Stimulated activated memory B cell treated with anti-CD40 and anti-IgM and Interleukin-4, amounts not matched to agents 10 μg/mL and 1 μg/mL and 100 μg/mL, for 72 hours (primary cell): ENCODE data around the gene IFFO2.

Experiments
- ATAC-seq: fragments of 150-1000 bp; cut with Tn5 transposase; 2 replicates; pipeline ENCODE4 v1.10.0; 2021
- H3K27ac Mint-ChIP-seq: one replicate; pipeline ENCODE4 v1.8.0; 2022; ENCODE audit warnings: mild to moderate bottlenecking, mixed read lengths
- H3K27me3 Mint-ChIP-seq: one replicate; pipeline ENCODE4 v1.8.0; 2022; ENCODE audit warnings: mixed read lengths
- H3K36me3 Mint-ChIP-seq: one replicate; pipeline ENCODE4 v1.8.0; 2022; ENCODE audit warnings: mixed read lengths
- H3K4me1 Mint-ChIP-seq: one replicate; pipeline ENCODE4 v1.8.0; 2022; ENCODE audit warnings: mixed read lengths
- H3K4me3 Mint-ChIP-seq: one replicate; pipeline ENCODE4 v1.8.0; 2022; ENCODE audit warnings: mild to moderate bottlenecking, moderate library complexity, mixed read lengths
- H3K9me3 Mint-ChIP-seq: one replicate; pipeline ENCODE4 v1.8.0; 2022; ENCODE audit warnings: mixed read lengths

The IFFO2 gene

DNA sequence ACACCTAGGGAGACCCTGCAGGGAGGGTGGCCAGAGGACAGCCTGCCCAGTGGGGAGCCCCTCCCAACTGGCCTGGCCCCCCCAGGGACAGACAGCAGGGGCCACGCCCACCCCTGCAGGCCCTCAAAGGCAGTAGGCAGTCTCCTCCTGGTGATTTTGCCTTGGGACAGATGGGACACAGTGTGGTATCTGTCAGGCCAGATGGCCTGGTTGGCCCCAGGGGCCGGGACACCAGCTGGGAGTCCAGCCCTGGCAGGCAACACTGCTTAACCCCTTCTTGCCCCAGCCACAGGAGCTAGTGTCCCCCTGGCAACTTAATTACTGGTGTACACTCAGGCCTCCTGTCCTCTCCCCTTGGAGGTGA is 17.8 kb downstream of the IFFO2 start:
- Mint-ChIP-seq H3K4me3 (no peak overlapping the region), H3K9me3 (no peaks in the 10 kb centered on the region), H3K27me3 (no peaks in the 10 kb centered on the region), H3K27ac (no peak overlapping the region), H3K4me1 (peaks cover 42% of the 10 kb centered on the region), H3K36me3 (peaks cover 4% of the 10 kb centered on the region)
- no peak for ATAC-seq

DNA sequence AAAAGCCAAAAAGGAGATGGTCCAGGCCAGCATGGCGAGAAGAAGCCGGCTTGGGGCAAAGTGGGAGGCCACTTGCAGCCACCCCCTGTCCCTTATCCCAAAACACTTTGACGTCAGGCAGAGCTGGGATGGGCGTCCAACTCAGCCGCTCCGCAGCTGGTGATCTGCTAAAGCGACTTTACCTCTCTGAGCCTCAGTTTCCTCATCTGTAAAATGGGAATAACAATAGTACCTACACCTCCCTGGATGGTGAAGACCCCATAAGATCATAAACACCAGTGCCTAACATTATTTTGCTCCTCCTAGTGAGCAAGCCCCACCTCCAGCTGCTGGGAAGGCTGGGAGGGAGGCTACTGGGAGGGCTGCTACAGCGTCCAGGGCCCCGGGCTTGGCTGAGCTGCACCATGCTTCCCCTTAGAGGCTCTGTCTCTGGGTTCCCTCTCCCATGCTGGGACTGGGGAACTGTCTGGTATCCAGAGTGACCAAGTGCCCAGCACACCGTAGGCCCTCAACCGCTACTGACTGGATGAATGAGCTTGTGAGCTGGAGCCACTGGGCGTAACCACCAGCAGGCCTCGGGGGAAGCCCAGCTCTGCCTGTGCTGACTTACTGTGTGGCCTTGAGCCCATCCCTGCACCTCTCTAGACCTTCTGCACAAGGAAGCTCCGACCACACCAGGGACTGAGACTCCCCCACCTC is 18.3 kb downstream of the IFFO2 start:
- Mint-ChIP-seq H3K9me3 (no peaks in the 10 kb centered on the region), H3K27ac (no peak overlapping the region), H3K36me3 (no peaks in the 10 kb centered on the region), H3K4me1 (peaks cover 37% of the 10 kb centered on the region), H3K4me3 (no peak overlapping the region), H3K27me3 (no peaks in the 10 kb centered on the region)
- peak; percentile 36 for ATAC-seq

DNA sequence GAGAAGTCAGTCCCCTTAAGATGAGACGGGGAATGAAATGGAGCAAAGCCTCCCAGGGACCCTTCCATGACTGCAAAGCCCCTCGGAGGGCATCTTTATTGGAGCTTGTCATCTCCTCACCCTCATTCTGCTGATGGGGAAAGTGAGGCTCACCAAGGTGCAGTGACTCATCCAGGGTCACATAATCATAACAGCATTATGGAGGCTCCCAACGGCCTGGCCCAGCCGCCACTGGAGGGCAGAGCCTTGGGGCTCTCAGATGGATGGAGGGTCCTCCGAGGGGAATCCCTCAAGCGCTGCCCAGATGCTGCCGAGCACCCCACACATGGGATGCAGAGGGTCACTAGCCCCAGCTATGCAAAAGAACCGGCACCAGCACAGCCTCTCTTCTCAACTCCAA is 18.9 kb downstream of the IFFO2 start:
- ATAC-seq = no peak
- H3K4me1 Mint-ChIP-seq = peaks cover 42% of the 10 kb centered on the region
- H3K27me3 Mint-ChIP-seq = no peaks in the 10 kb centered on the region
- no peak overlapping the region for H3K4me3 Mint-ChIP-seq
- H3K36me3 Mint-ChIP-seq = no peaks in the 10 kb centered on the region
- no peak overlapping the region for H3K27ac Mint-ChIP-seq
- no peaks in the 10 kb centered on the region for H3K9me3 Mint-ChIP-seq

DNA sequence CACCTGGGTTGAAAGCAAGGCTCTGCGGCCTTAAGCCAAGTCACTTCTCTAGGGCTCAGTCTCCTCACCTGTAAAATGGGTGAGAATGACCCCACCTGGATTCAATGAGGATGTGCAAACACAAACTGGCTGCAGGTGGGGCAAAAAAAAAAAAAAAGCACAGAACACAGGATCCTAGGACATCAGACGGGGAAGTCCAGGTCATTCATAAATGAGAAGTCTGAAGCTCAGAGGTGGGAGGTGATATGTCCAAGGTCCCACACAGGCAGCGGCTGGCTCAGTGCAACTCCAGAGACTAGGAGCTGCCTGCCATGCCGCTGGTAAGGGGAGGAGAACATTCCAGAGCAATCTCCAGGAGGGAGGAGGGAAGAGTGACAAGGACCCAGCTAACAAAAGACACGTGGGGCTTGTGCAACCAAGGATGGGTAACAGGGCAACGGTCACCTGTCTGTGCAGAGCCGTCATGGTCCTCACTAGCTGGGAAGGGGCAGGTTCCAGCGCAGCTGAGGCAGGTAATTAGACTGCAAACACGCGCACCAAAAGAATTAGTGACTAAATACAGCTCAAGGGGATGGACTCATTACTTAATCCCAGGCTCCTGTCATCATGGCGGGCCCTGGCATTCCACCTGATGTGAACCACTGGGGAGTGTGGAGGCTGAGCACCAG is 19.5 kb downstream of the IFFO2 start:
- no peaks in the 10 kb centered on the region for H3K36me3 Mint-ChIP-seq
- H3K4me3 Mint-ChIP-seq = no peak overlapping the region
- H3K27me3 Mint-ChIP-seq = no peaks in the 10 kb centered on the region
- peaks cover 48% of the 10 kb centered on the region for H3K4me1 Mint-ChIP-seq
- peak overlapping the region; percentile 45 for H3K27ac Mint-ChIP-seq
- no peak for ATAC-seq
- H3K9me3 Mint-ChIP-seq = no peaks in the 10 kb centered on the region

DNA sequence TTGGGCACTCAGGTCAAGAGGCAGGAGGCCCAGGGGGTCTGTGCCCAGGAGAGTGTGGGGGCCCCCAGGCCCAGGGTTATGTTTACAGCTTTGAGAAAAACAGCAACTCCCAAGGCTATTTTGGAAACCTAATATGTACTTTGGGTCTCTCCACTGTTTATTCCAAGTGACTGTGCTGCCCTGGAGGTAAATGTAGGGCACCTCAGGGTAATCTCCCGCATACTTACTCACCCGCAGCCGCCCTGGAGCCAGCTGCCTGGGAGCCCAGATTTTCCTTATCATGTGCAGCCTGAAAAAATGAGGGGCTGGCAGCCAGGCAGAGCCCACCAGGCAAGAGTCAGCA is 20.0 kb downstream of the IFFO2 start:
- peak overlapping the region; percentile 45 for H3K27ac Mint-ChIP-seq
- no peak for ATAC-seq
- no peaks in the 10 kb centered on the region for H3K27me3 Mint-ChIP-seq
- H3K36me3 Mint-ChIP-seq = no peaks in the 10 kb centered on the region
- H3K4me3 Mint-ChIP-seq = no peak overlapping the region
- no peaks in the 10 kb centered on the region for H3K9me3 Mint-ChIP-seq
- peaks cover 53% of the 10 kb centered on the region for H3K4me1 Mint-ChIP-seq

DNA sequence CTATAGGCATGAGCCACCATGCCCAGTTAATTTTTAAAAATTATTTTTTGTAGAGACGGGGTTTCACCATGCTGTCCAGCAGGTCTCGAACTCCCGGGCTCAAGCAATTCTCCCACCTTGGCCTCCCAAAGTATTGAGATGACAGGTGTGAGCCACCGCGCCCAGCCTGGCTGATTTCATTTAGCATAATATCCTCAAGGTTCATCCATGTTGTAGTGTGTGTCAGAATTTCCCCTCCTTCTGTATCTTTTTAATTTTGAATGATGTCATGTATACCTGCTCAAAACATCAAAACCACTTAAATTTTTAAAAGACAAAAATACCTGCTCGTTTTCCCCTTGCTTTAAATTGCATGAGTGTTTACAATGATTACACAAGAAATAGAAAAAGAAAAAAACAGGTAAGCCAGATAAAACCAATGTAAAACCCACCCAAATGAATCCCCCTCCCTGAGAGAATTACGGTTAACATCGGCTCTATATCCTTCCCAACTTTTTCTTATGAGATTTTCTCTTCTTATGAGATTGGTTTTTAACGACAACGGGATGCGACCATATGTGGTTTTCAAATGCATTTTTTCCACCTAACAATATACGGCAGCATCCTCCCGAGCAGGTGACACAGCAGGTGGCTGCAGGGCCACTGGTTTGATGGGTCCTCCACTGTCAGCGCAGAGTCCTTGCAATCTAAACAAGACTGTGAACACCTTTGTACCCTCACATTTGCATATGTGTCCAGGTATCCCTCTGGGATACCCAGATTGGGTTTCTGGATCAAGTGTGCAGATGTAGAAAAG is 22.1 kb downstream of the IFFO2 start:
- Mint-ChIP-seq H3K27ac (no peak overlapping the region), H3K9me3 (no peaks in the 10 kb centered on the region), H3K27me3 (no peaks in the 10 kb centered on the region), H3K36me3 (no peaks in the 10 kb centered on the region), H3K4me1 (peaks cover 60% of the 10 kb centered on the region), H3K4me3 (no peak overlapping the region)
- no peak for ATAC-seq

DNA sequence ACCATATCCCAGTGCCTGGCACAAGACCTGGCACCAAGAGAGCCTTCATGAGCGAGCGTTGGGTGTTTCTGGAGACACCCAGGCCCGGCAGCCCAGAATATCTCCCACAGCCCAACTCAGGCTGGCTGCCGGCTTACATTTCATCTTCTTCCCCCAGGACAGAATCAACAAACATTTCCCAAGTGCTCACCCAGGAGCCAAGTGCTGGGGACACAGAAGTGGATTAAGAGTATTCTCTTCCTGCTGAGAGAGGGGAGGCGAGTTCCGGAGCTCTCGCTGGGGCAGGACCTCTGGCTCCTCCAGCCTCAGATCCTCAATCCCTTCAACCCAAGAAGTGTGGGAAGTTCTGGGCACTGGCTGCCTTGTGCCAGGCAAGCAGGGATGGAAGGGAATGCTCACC is 23.6 kb downstream of the IFFO2 start:
- no peak overlapping the region for H3K4me3 Mint-ChIP-seq
- ATAC-seq = no peak
- peaks cover 64% of the 10 kb centered on the region for H3K4me1 Mint-ChIP-seq
- no peaks in the 10 kb centered on the region for H3K27me3 Mint-ChIP-seq
- peak overlapping the region; percentile 94 for H3K27ac Mint-ChIP-seq
- no peaks in the 10 kb centered on the region for H3K9me3 Mint-ChIP-seq
- H3K36me3 Mint-ChIP-seq = no peaks in the 10 kb centered on the region

DNA sequence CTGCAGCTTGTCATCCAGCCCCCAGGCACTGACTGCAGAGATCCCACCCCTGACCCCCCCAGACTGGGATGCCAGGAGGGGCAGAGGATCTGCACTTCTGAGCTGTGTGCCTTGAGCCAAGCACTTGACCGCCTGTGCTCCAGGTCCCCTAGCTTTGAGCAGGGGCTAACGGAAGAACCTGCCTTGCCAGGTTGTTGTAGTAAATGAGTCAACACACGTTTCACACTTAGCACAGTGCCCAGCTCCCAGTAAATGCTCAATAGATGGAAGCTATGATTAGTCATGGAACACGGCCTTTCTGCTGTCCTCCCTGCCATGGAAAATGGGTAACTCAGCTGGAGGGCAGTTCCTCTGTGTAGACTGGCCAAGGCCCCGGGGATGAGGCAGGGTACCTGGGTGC is 24.1 kb downstream of the IFFO2 start:
- ATAC-seq = no peak
- H3K27me3 Mint-ChIP-seq = no peaks in the 10 kb centered on the region
- H3K27ac Mint-ChIP-seq = peak overlapping the region; percentile 94
- H3K4me3 Mint-ChIP-seq = no peak overlapping the region
- peaks cover 68% of the 10 kb centered on the region for H3K4me1 Mint-ChIP-seq
- H3K9me3 Mint-ChIP-seq = no peaks in the 10 kb centered on the region
- no peaks in the 10 kb centered on the region for H3K36me3 Mint-ChIP-seq

DNA sequence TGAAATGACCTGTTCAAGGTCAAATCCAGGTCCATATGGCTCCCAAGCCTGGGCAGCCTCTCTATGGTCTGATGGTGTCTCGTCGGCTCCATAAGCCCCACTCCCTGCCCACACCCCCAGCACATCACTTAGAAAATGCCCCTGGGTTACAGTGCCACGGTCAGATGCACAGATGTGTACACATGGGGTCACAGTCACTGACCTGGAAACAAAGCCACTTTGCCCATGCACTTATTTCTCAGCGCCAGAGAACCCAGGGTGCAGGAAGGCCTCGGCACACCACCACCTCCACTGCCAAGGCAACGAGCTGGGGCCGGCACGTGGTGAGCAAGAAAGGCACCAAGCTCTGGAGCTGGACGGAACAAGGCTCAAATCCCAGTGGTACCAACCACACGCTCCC is 24.7 kb downstream of the IFFO2 start:
- no peaks in the 10 kb centered on the region for H3K27me3 Mint-ChIP-seq

DNA sequence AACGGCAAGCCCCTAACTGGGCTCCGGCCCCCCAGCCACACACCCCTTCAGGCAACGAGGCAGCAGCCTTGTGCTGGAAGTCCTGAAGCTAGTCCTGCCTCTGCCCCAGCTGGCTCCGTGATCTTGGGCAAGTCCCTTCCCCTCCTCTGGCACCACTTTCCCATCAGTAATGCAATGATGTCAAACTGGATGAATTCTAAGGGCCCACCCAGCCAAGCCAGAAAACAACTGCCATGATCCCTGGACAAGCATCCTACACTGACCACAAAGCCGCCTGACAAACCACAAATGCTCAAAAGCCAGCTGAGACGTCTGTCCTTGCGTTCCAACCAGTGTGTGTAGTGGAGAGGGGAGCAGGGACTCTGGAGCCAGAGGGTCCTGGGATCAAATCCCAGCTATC is 26.8 kb downstream of the IFFO2 start:
- ATAC-seq = no peak
- Mint-ChIP-seq H3K9me3 (peaks cover 5% of the 10 kb centered on the region), H3K4me1 (peaks cover 79% of the 10 kb centered on the region), H3K36me3 (peaks cover 6% of the 10 kb centered on the region), H3K4me3 (no peak overlapping the region), H3K27me3 (no peaks in the 10 kb centered on the region), H3K27ac (peak overlapping the region; percentile 94)

More for the DNA sequence above, 24.7 kb downstream of the IFFO2 start:
- H3K4me1 Mint-ChIP-seq = peaks cover 70% of the 10 kb centered on the region
- no peak overlapping the region for H3K4me3 Mint-ChIP-seq
- no peaks in the 10 kb centered on the region for H3K9me3 Mint-ChIP-seq
- no peaks in the 10 kb centered on the region for H3K36me3 Mint-ChIP-seq
- H3K27ac Mint-ChIP-seq = peak overlapping the region; percentile 94
- no peak for ATAC-seq

DNA sequence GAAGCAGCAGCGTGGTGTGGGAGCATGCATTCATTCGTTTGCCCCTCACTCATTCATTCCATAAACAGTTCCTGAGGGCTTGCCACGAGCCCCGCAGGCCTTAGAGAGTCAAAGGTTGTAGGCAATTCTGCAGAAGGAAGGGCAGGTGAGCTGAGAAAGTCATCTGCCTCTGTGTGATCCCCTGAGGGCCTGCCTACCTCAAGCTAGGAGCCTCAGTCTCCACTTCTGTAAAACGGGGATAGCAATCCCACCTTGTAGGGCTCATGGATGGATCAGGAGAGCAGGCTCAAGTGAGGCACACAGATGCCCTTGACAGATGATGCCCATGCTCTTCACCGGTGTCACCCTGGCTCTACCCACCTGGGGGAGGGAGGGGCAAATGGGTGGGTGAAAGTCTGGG is 27.5 kb downstream of the IFFO2 start:
- Mint-ChIP-seq H3K27me3 (no peaks in the 10 kb centered on the region), H3K4me3 (no peak overlapping the region), H3K9me3 (peaks cover 5% of the 10 kb centered on the region), H3K4me1 (peaks cover 84% of the 10 kb centered on the region), H3K36me3 (peaks cover 6% of the 10 kb centered on the region), H3K27ac (peak overlapping the region; percentile 94)
- ATAC-seq = no peak

DNA sequence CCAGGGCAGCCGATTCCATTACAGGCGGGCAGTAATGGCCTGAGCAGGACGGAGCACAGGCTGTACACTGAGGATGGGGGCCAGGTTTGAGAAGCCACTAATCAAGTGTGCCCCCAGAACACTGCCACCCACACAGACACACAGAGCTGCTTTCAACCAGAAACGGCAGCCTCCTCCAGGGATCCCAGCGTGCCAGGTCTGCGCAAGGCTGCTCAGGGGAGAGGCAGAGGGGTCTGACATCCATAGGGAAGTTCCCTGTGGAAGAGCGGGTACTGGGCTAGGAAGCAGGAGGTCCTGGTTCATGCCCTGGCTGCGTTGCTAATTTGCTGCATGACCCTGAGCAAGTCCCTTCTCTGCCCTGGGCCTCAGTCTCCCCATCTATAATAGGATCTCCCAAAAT is 28.1 kb downstream of the IFFO2 start:
- Mint-ChIP-seq H3K4me1 (peaks cover 90% of the 10 kb centered on the region), H3K36me3 (peaks cover 6% of the 10 kb centered on the region), H3K27ac (peak overlapping the region; percentile 94), H3K27me3 (no peaks in the 10 kb centered on the region), H3K4me3 (peak overlapping the region; percentile 81), H3K9me3 (peaks cover 5% of the 10 kb centered on the region)
- ATAC-seq = no peak

DNA sequence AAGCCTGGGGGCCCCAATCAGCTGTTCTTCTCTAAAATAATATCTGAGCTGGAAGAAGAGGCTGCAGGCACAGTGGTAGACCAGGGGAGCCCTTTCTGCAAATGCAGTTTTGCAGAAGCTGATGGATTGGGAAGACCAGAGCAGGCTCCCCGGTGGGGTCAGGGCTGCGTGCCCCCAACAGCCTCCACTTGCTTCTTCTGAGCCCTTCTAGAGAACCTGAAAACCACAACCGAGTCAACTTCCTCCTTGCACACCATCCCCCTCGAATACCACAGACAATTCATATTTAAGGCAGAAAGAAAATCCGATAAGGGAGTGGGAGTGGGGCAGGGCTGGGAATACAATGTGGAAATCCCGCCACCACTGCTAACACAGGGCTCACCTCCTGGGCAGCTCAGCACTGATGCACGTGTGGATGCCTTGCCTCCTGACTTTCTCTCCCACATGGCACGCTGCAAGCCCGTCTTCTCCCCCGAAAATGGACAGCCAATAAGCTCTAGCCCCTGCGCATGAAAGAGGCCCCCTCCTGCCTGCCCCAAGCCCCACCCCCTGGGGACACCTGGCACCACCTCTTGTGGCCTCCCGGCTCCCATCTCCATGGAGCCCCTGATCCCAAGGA is 28.7 kb downstream of the IFFO2 start:
- H3K4me3 Mint-ChIP-seq = peak overlapping the region; percentile 81

DNA sequence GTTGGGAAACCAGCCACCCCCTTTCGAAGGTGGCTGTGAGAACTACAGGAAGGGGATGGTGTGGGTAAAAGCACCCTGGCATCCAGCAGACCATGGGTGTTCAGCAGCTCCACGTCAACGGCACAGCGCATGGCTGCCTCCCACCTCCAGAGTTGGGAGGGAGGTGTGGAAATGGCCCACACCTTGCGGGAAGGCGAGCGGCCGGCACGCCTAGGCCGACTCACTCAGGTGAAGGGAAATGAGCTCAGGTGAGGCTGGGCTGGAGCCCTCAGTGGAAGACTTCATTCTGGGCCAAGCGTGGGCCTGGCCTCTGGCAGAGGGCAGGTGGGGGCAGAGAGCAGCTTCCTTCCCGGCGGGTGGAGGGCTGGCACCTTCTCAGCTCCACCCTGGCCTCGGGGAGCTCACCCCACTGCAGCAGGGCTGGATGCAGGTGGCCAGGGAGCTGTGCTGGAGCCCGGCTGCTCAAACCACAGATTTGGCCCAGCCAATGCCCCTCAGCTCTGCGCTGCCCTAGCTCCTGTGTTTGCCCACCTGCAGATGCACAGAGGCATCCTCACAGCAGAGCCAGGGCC is 29.3 kb downstream of the IFFO2 start:
- Mint-ChIP-seq H3K27ac (peak overlapping the region; percentile 94), H3K36me3 (peaks cover 6% of the 10 kb centered on the region), H3K9me3 (peaks cover 5% of the 10 kb centered on the region), H3K4me3 (peak overlapping the region; percentile 81), H3K4me1 (peaks cover 89% of the 10 kb centered on the region), H3K27me3 (no peaks in the 10 kb centered on the region)
- ATAC-seq = peak; percentile 67

More for the DNA sequence above, 28.7 kb downstream of the IFFO2 start:
- Mint-ChIP-seq H3K4me1 (peaks cover 93% of the 10 kb centered on the region), H3K36me3 (peaks cover 6% of the 10 kb centered on the region), H3K9me3 (peaks cover 5% of the 10 kb centered on the region), H3K27ac (peak overlapping the region; percentile 94), H3K27me3 (no peaks in the 10 kb centered on the region)
- peak; percentile 82 for ATAC-seq
